ENCODE data around the gene TPD52L2.

Gene TPD52L2

DNA sequence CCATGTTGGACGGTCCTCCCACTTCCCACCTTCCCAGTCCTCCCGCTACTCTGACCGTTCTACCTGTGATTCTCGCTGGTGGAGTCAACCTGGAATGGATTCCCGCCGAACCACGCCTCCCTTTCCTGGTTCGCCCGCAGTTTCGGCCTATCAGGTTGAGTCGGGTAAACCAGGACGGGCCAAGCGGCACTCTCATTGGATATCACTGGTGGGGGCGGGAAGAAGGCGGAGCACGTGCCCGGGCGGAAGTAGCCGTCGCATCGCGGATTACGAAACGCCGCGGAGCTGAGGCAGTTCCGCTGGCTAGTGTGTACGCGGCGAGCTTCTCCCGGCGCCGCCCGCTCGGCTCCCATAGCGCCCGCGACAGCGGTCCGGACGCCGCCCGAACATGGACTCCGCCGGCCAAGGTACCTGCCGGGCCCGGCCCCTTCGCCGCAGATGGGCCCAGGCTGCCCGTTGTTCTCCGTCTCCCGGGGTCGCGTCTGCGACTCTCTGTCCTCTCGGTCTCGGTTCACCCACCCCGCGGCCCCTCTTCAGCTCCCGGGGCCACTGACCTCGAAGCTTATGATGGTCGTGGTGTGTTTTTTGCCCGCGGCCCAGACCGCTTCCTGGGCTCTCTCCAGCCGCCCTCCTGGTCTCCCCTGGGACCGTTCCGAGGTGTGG, at the start of gene TPD52L2:
Gene TPD52L2, plus strand, starts transcription at position 293 of the 663 bp plus-strand sequence. Its CDS starts 96 bp downstream, at position 389.
- DNase-seq: peak; percentile 97

DNA sequence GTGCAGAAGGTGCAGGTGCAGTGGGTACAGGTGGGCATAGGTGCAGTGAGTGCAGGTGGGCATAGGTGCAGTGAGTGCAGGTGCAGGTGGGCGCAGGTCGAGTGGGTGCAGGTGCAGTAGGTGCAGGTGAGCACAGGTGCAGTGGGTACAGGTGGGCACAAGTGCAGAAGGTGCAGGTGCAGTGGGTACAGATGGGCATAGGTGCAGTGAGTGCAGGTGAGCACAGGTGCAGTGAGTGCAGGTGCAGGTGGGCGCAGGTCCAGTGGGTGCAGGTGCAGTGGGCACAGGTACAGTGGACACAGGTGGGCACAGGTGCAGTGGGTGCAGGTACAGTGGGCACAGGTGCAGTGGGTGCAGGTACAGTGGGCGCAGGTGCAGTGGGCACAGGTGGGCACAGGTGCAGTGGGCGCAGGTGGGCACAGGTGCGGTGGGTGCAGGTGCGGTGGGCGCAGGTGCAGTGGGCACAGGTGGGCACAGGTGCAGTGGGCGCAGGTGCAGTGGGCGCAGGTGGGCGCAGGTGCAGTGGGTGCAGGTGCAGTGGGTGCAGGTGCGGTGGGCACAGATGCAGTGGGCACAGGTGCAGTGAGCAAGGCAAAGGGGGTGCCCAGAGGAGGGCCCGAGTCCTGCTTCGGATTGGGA, 49.3 kb upstream of the TPD52L2 start:
- no peak for DNase-seq

DNA sequence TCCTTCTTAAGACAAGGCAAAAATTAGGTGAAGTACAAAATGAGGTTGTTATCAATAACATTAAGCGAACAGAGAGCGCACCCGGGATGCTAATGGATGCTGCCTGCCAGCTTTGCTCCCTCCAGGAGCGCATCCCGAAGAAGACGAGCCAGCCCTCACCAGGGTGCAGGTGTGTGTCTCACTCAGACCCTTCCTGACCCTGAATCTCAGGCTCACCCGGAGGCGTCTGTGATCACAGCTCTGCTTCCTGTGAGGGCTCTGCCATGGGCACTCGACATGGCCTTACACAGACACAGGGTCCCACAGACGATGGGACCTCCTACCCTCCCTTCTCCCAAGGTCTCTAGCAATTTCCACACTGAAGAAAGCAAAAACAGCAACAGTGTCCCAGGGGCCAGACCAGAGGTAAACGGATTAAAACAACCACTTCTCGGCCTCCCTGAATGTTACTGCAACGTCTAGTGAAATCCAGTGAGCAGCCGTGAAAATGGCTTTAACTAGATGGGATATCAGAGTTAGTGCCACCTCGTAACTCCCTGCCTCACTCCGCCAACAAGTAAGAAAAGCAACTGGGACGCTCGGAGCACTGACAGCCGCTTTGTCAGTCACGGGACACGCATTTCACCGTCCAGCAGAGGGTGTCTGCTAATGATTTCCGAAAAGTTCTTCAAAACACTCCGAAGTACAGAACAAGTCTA, 45.7 kb upstream of the TPD52L2 start:
- no peak for DNase-seq

DNA sequence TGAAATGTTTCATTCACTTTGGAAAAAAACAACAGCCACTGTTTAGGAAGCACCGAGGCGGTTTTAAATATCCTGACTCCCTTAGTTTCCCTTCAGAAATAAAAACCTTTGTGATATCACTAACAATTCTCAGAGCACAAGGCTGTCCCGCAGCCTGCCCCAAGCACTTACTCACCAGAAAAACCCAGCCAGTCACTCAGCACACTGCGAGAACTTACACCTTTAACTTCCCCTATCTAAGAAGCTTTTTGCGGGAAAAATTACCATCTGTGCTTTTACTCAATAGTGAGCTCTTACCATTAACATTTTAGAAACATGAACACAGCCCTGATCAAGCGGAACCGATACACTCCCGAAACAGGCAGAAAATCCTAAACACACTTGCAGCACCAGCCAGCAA, 43.3 kb upstream of the TPD52L2 start:
- DNase-seq: no peak

DNA sequence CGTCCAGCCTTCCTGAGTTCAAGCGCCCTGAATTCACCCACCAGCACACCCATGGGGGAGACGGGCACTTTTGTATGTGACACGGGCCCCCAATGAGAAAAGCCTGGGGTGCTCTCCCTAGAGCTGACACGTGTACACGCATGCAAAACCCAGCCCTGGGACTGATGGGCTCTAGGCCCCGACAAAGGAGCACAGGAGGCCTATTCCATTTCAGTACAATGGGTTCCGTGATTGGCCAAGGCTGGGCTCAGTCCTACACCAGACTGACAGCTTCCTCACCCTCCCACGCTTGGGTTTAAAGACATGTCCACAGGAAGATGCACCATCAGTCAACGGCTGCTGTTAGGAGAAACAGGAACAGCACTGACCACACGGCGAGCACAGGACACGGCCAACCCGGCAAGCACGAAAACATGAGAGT, 42.8 kb upstream of the TPD52L2 start:
- DNase-seq: no peak

DNA sequence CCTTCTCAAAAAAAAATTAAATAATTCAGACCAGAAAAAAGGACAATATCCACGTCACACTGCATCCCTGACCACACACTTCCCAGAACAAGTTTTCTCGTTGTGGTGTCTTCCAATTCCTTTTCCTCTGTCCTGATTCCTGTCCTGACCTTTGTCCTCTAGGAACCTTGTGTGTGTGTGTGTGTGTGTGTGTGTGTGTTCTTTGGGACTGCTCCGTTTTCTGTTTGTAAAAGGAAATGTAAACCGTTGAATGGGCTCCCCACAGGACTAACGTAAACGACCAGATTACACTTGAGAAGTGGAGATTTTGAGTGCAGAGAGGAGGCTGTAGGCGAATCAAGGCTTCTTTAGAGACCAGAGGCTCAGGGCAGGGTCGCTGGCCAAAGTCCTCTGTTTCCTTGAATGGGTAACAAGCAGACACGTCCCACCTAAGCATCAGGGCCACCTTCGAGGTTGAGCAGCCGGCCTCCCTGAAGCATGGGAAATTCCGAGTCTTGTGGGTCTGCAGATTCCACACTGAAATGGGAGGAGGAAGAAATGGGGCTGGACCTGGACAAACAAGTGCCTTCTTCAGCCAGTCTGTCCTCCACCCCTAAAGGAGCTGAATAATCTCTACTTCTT, 41.3 kb upstream of the TPD52L2 start:
- DNase-seq: no peak

DNA sequence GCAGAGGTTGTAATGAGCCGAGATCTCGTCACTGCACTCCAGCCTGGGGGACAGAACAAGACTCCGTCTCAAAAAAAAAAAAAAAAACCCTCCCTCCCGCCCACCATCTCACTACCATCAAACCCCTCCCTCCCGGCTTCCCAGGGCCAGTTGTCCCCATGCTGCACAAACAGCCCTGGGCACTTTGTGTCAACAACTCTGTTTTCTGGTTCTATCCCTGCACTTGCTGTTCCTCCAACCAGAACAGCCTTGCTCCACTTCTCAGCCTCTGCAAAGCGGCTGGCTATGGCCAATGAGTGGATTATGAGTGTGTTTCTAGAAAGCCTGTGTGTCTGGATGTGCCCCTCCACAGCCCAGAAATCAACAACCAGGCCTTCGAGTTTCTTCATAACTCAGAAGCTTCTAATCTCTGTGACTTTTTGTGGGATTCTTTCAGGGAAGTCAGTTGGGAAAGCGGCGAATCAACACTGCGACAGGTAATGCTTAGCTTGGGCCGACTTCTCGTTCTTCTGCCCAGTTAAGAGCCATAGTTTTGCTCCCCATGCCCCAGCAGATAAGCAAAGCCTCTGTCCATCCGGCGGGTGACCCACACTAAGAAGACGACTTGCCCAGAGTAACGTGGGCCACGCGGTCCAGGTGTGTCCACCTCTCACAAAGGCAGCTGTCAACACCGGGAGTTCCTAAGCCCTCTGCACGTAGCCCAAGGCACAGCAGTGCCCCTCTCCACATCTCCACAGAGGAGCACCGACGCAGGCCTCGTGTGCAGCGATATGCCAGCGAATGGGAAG, 39.5 kb upstream of the TPD52L2 start:
- no peak for DNase-seq

DNA sequence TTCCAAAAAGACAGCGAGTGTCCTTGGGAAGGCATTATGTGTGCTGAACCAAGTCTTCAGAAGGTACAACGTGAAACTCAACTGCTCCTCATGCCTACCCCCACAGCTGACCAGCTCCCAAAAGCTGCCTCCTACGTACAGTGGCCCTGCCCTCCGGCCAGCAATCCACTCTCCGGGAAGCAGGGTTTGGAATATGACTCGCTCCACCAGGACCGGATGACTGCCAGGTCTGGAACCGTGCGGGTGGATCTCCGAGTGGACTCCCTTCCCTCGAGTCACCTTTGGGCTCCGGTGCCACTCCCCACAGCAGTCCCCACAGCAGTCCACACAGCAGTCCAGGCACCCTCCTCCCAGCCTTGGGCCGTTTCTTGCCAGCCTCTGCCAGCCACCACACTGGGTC, 38.3 kb upstream of the TPD52L2 start:
- no peak for DNase-seq

DNA sequence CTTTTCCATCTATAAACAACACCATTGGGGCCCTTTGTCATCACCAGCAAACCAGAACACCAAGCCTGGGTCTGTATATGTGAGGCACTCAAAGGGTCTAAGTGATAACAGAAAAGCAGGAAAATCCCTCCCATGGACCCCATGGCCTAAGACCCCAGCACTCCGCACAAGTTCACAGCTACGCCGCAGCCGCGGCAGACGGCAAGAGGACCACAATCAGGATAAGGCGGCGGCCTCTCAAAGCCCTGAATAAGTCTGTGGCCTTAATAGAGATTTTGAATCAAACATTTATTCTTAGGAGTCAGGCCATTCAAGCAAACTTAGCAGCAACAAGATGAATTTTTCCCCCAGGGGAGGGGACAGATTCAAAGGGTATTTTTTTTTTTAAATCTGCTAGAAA, 36.9 kb upstream of the TPD52L2 start:
- no peak for DNase-seq

DNA sequence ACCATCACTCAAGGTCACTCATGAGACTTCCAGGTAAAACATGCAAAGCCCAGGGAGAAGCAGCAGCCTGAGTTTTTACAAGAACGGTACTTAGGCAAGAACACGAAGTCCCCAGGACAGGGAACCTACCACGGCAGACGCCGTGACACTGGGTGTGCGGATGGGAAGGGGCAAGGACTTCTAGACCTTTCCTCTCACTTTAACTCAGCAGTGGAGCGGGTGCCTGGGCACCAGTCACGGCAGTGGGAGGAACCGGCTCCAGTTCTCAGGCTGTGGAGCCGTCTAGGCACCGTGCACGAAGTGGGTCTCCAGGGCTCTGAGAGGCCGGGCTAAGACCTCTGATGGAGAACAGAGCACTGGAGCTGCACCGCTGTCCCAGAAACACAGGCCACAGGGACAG, 36.5 kb upstream of the TPD52L2 start:
- no peak for DNase-seq

DNA sequence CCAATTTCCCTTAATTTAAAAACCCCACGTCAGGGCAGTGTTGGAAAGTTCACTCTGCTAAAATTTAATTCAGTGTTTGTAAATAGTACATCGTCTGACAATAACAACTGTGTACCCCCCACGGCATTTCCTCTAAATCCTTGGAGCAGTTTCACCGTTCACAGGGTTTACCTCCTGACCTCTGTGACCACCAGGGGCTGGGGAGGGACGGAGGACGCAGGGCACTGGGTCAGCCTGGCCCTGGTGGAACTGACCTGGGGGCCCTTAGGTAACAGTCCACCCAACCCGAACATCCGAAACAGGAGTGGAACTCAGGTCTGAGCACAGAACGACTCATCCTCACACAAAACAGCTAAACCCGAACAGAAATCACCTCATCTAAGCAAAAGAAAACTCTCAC, 36.1 kb upstream of the TPD52L2 start:
- DNase-seq: no peak

DNA sequence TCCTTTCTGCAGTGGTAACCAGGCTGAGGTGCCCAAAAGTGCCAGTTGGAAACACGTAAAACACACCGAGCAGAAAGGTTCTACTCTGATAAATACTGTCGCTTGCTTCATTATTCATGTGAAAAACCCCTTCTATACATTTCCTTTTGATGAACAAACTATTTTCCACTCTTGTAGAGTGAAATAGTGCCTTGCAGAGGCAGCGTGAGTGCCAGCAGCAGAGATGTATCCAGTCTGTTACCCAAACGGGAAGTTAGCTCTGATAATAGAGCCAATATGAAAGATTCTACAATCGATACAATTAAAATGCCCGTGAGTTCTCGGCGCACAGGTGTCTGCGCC, 35.5 kb upstream of the TPD52L2 start:
- no peak for DNase-seq

DNA sequence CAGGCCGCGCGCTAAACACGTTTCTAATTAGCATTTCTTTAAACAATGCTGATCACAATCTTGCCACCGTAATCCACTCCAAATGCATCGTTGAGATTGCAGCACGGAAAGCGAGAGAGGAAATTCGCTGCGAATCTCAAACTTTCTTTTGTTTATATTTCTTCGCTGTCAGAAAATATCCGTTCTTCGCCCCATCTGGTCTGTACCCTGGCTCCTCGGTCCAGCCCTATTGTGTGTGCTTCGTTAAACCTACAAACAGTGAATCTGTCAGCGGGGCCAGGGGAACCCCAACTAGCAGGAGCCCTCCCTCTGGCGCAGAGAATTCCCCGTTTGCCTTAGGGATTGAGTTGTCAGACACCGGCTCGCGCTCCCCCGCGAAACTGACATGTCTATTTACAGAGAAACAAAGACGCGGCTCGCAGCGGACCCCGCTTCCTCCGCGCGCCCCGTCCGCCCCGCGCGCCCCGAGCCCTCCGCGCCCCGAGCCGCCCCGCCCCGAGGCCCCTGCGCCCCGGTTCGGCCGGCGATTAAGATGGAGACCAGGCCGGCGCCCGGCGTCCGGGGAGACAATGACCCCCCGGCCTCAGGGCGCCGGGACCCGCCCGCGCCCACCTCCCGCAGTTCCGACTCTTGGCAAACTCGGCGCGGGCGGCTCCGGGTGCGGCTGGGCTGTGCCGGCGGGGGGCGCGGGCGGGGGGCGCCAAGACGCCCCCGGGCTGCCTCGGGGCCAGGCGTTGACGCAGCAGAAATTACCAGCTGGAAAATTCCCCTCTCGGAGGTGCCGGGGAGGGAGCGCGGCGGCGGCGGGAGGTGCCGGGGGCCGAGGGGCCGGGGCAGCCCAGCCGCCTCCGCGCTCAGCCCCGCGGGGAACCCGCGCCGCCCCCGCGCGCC, 34.9 kb upstream of the TPD52L2 start:
- DNase-seq: no peak

DNA sequence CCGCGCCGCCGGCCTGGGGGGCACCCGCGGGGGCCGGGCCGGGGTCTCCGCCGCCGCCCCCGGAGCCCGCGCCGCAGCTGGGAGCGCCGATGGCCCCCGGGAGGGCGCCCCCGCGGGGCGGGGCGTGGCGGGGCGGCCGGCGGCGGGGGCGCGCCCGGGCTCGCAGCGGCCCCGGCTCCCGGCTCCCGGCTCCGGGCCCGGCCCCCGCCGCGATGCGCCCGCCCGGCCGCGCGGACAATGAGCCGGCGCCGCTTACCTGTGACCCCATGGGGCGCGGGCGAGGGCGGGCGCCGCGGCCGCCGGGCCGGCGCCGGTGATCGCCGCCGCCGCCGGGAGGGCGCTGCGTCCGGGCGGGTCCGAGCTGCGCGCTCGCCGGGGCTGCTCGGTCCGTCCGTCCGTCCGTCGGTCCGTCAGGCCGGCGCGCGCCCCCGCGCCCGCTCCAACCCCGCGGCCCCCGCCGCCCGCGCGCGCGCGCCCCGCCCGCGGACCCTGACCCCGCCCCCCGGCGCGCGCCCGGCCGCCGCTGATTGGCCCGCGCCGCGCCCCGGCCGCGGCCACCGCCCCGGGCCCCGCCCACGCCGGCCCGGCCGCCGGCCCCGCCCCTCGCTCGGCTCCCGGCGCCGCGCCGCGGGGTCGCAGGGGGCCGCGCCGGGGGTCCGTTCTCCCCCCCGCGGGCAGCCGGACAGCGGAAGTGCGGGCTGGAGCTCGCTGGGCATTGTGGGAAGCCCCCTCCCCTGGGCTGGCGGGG, 34.1 kb upstream of the TPD52L2 start, which contains the start of gene ZBTB46:
Gene ZBTB46, minus strand, starts transcription at position 424 of the 748 bp plus-strand sequence. CDS start 40,507 bp downstream, outside the sequence.
- no peak for DNase-seq

DNA sequence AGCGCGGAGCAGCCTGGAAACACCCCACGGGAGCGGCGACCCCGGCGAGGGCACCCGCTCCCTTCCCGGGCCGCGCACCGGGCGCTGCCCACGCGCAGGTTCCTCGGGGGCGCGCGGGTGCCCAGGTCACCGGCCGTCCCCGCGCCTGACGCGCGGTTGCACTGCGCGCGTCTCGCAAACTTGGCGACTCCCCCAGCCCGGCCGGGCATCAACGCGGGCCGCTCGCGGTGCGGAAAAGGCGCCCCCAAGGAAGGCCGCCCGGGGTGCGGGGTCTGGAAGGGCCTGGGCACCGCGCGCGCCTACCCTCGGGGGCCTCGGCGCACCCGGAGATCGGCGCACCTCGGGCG, 33.5 kb upstream of the TPD52L2 start:
- DNase-seq: no peak

DNA sequence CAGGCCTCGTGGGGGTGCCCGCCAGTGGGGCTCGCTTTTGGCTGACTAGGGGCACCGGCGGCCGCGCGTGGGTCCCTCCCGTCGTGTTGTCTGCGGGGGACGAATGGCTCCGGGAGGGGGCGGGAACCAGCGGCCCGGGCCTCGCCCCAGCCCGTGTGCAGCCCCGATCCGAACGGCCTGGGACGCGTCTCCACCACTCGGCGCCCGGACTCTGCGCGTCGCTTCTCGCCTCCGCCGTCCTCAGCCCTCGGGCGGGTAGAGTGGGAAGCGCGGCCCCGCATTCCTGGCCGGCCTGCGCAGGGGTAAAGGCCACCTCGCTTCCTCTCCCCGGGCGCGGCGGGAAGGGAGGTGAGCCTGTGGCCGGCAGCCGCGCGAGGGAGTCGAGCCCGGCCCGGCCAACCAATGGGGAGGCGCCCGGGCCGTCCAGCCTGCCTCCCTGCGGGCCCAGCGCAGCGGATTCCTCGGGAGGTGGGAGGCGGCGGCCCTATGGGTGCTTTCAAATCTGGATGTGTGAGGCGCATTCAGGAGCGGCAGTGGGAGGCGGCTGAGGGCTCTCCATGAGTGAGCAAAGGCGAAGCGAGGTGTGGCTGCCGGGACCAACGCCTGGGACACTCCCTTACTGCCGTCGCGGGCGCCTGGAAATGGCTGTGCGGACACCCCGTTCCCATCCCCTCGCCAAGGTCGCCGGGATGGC, 32.9 kb upstream of the TPD52L2 start:
- no peak for DNase-seq

DNA sequence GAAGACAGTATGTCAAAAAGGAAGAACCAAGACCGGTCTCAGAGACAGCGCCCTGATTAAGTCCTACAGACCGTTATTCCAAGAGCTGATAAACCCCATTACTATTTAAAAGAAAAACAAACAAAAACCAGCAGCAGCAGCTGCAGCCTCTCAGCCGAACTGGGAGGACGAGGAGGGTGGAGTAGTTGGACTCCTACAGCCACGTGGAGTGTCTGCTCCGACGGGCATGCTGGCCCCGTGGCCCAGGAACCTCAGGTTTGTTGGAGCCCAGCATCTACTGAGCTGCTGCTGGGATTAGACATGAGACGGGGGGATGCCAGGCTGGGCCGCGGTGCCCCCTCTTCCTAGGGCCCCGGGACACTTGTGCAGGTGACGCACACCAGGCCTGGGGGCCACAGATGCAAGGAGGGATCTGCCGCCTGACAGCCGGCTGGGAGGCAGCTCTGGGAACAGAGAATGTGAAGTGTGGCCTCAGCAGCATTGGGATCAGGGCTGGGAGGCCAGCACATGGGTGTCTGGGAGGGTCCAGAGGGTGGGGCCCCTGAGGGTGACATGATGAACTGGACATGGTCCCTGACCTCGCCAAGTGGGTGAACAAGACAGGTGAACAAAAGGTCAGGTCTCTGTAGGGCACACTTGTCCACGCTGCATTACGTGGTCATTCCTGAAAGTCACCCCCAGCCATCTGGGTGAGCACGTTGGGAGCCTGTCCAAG, 31.1 kb upstream of the TPD52L2 start:
- no peak for DNase-seq

DNA sequence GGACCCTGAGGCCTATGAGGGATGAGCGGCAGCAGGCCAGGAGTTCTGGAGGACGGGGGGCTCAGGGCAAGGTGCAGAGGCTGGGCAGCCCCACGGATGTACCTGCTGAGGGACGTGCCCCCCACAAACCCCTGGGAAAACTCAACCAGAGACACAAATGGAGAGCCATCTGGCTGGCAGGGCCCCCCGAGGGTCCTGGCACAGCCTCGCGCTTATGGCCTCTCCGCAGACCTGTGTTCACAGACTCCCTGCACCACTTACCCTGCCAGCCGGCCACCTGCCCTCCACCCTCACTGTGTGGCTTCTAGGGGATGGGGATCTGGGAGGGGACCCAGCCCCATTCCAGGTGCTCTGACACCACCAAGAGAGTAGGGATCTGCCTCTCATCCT, 30.6 kb upstream of the TPD52L2 start:
- no peak for DNase-seq

DNA sequence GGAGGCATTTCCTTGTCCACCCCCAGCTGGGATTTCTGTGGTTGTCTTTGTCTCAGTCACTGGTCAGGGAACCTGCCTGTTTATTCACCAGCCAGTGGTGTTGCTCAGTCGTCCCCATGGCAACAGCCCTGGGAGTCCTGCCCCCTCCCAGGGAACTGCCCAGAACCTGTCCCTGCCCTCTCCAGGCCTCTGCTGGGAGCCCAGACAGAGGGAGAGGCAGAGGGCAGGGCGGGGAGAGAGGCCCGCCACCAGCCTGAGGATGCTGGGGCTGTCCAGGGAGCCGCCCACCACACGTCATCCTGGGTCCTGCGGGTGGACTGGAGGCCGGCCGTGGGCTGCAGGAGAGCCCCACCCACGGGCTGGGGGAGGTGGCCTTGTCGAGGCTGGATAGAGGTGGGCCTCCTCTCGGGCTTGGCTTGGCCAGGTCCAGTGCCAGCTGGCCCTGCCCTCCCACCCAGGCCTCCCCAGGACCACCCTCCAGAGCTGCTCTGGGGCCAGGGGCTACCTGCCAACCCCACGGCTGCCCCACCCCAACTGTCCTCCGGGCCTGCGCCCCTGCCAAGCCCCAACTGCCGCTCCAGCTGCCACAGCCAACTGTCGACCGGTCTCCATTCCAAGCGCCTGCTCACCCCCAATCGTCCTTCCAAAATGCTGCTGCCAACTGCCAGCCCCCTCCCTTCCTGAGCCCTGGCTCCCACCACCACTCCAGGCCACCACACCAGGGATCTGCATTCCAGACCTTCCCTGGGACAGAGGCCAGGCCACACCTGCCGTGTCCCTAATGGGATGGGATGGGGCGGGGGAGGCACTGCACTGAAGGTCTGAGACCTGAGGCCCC, 29.8 kb upstream of the TPD52L2 start:
- no peak for DNase-seq

Data from activated naive CD4-positive, alpha-beta T cell treated with anti-CD3 and anti-CD28 coated beads, Interleukin-2, amount 50 U/mL, for 16 hours (primary cell).